ENCODE measurements around the gene ZFAND2B. TPM values are rescaled to one million over a fixed set of nuclear protein-coding genes. Genes with fewer than 3 reads are reported as not detected.

The ZFAND2B gene
- total RNA-seq, 2 experiments from 2014 or later = 68.1 to 69.8 TPM

DNA sequence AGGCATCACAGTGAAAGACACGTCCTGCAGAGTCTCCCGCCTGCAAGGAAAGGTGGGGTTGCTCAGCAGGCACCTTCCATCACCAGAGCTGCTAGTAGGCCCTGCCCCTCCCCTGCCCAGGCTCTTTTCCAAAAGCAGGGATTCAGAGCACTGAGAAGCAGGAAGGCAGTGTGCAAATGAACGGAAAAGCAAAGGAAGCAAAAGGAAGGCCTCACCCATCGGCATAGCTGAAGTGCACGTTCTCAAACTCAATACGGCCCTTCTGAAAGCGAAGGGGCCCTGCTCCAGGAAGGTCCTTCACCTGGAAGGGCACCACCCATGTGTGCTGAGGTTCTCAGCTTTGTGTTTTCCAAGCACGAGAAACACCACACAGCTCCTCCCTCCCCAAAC, 6.4 kb downstream of the ZFAND2B start:
- Mint-ChIP-seq H3K9me3 (no peaks in the 10 kb centered on the region), H3K27me3 (no peaks in the 10 kb centered on the region), H3K4me3 (no peak overlapping the region), H3K4me1 (peaks cover 45% of the 10 kb centered on the region), H3K36me3 (peaks cover 22% of the 10 kb centered on the region), H3K27ac (peak overlapping the region; percentile 34)
- POLR2A ChIA-PET = interaction anchor here (1.2 kb wide), 1 partner anchor 36 kb away, joined by 3 read pairs; the partner anchor contains the start of gene CNPPD1
- no peak for ATAC-seq (ENCODE audit: low read depth)
- DNase-seq = no peak

DNA sequence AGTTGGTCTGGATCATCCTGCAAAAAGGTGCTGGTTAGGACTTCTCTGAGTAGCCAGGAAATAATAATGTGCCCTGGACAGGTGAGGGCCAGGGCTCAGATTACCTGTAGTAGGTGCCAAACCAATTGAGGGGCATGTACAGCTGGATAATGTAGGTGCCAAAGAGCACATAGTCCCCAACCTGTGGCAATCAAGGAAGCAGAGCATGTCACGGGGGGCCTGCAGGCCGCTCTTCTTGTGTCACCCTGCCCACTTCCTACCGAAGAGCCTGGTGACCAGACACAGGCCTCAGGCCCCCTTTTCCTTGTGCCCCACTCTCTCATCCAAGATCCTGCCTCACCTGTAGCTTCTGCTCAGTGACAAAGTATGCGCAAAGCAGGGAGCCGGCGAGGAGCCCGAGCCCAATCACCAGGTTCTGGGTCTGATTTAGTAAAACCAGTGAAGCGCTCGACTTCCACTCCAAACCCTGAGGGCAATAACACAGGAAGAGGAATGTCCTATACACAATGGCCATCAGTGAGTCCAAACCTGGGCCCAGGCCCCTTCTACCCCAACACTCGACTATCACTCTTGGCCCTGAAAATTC, 7.0 kb downstream of the ZFAND2B start:
- peak overlapping the region; percentile 34 for H3K27ac Mint-ChIP-seq
- H3K4me1 Mint-ChIP-seq = peaks cover 40% of the 10 kb centered on the region
- H3K9me3 Mint-ChIP-seq = no peaks in the 10 kb centered on the region
- peaks cover 17% of the 10 kb centered on the region for H3K36me3 Mint-ChIP-seq
- H3K27me3 Mint-ChIP-seq = no peaks in the 10 kb centered on the region
- H3K4me3 Mint-ChIP-seq = no peak overlapping the region
- DNase-seq (no peak), ATAC-seq (ENCODE audit: low read depth) (no peak)
- POLR2A ChIA-PET = interaction anchor here (1.2 to 1.4 kb wide), 2 partner anchors 37 to 38 kb away, joined by 3 to 5 read pairs; partner anchors contain the start of gene CNPPD1

DNA sequence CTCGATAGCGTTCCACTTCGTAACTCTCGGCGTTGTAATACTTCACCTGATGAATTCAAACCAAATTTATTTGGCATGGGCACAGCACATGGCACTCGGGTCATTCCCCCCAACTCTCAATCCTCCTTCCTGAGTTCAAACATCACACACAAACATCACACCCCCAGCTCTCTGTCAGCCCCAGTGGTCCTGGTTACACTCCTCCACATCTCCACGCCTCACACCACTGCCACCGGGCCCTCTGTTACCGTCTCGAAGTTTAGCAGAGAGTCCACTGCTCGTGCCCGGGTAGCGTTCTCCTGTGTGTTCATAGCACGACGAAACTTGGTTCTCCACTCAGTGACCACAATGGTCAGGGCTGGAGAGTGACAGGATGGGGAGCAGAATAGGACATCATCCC, 7.6 kb downstream of the ZFAND2B start:
- peaks cover 37% of the 10 kb centered on the region for H3K4me1 Mint-ChIP-seq
- no peaks in the 10 kb centered on the region for H3K27me3 Mint-ChIP-seq
- H3K27ac Mint-ChIP-seq = peak overlapping the region; percentile 28
- H3K36me3 Mint-ChIP-seq = peaks cover 17% of the 10 kb centered on the region
- POLR2A ChIA-PET = interaction anchor here (1.4 kb wide), 1 partner anchor 39 kb away, joined by 5 read pairs; no protein-coding TSS in a partner anchor
- ATAC-seq (ENCODE audit: low read depth) (no peak), DNase-seq (no peak)
- no peaks in the 10 kb centered on the region for H3K9me3 Mint-ChIP-seq
- H3K4me3 Mint-ChIP-seq = no peak overlapping the region

DNA sequence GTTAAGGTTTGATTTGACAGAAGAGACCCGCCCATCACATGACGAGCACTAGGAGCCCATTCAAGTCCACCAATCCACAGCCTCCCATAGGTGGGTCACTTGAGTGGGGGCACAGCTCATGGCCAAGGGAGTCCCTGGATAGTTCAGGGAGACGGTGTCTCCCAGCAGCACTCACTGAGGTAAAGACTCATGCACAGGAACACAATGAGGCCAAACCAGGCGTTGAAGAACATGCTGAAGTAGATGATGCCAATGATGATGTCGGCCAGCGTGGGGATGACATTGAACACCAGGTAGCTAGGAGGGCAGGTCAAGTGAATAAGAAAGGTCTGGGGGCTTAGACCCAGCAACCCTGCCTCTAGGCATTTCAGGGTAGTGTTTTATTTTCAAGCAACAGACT, 8.2 kb downstream of the ZFAND2B start:
- no peak overlapping the region for H3K4me3 Mint-ChIP-seq
- H3K9me3 Mint-ChIP-seq = no peaks in the 10 kb centered on the region
- ATAC-seq (ENCODE audit: low read depth) = no peak
- no peak overlapping the region for H3K27ac Mint-ChIP-seq
- H3K4me1 Mint-ChIP-seq = peaks cover 32% of the 10 kb centered on the region
- peaks cover 19% of the 10 kb centered on the region for H3K36me3 Mint-ChIP-seq
- no peak for DNase-seq
- POLR2A ChIA-PET = interaction anchor here (1.4 kb wide), 2 partner anchors 9 to 39 kb away, joined by 5 to 8 read pairs; partner anchors contain the start of gene ZFAND2B
- no peaks in the 10 kb centered on the region for H3K27me3 Mint-ChIP-seq

DNA sequence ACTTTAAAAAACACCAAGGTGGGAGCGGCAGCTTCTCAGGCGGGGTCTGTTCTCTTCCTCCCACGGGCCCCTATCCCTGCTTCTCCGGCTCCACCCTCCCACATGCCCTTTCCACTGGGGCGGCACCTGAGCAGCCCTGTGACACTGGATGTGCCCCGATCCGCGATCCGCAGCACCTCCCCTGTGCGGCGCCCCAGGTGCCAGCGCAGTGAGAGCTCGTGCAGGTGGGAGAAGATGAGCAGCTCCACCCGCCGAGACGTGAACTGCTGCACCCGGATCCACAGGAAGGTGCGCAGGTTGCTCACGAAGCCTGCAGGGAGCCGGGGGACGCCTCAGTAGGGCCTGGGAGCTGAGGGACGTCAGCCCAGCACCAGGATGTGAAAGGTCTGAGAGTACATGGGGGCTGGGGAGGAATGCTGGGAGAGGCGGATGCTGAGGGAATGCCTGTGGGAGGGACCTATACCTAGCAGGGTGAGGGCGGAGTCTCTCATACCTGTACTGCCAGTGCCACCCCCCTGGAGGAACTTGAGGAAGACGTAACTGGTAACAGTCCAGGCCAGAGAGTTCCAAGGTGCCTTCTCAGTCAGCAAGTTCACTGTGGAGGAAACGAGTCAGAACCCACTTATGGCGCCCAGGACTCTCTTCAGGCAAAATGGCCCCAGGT, 9.4 kb downstream of the ZFAND2B start:
- Mint-ChIP-seq H3K4me3 (no peak overlapping the region), H3K36me3 (peaks cover 18% of the 10 kb centered on the region), H3K4me1 (peaks cover 23% of the 10 kb centered on the region), H3K27me3 (no peaks in the 10 kb centered on the region), H3K27ac (no peak overlapping the region), H3K9me3 (no peaks in the 10 kb centered on the region)
- POLR2A ChIA-PET = interaction anchor here (0.7 to 3.7 kb wide), 5 partner anchors 10 to 39 kb away, joined by 3 to 34 read pairs (median 7); partner anchors contain the start of genes ANKZF1, ATG9A, CNPPD1 and STK16
- ATAC-seq (ENCODE audit: low read depth) = no peak
- no peak for DNase-seq

DNA sequence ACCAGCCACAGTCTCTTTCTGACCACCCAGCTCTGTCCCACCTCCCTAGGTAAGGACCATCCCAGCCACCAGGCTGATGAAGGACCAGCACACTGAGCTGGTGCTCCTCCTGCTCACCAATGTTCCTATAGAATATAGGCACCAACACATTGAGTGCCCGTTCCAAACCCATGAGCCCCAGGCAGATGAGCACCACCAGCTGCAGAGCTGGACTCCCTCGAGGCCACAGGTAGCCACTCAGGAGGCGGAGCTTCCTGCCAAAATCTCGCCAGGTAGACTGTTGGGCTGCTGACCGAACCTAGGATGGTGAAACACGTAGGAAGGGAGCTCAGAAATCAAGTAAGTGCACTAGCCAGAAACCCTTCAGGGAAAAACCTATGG, 9.9 kb downstream of the ZFAND2B start:
- Mint-ChIP-seq H3K27me3 (no peaks in the 10 kb centered on the region), H3K4me3 (peak overlapping the region; percentile 35), H3K36me3 (peaks cover 17% of the 10 kb centered on the region), H3K4me1 (peaks cover 18% of the 10 kb centered on the region), H3K9me3 (no peaks in the 10 kb centered on the region), H3K27ac (no peak overlapping the region)
- DNase-seq (no peak), ATAC-seq (ENCODE audit: low read depth) (no peak)
- POLR2A ChIA-PET = interaction anchor here (1.1 to 3.7 kb wide), 3 partner anchors 10 to 29 kb away, joined by 3 to 34 read pairs (median 7); partner anchors contain the start of genes ANKZF1, ATG9A, STK16 and ZFAND2B

DNA sequence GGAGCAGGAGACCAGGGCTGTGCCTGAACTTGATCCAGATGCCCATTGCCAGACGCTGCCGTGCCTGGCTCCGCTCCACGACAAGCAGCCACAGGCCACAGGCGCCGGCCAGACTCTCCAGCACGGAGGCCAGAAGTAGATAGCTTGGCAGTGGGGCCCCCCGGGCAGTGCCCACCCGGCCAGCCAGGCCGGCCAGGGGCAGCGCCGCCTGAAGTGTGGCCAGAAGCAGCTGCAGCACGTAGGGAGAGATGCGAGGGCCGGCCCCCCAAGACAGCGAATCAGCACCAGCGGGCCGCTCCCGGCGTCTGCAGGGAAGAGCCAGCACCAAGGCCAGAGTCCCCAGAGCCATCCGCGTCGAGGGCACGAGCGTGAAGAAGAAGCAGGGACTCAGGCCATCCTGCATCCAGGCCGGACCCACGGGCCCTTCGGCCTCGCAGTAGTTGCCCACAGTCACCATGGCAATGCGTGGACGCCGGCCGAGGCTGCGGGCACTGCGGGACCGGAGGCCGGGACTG, 11.7 kb downstream of the ZFAND2B start:
- H3K4me1 Mint-ChIP-seq = peaks cover 17% of the 10 kb centered on the region
- H3K27me3 Mint-ChIP-seq = no peaks in the 10 kb centered on the region
- POLR2A ChIA-PET = interaction anchor here (0.9 to 3.7 kb wide), 10 partner anchors 11 to 61 kb away, joined by 3 to 34 read pairs (median 7); partner anchors contain the start of genes ANKZF1, ATG9A, CNPPD1 and DNAJB2
- ATAC-seq (ENCODE audit: low read depth) (peak; percentile 39), DNase-seq (no peak)
- H3K4me3 Mint-ChIP-seq = peak overlapping the region; percentile 82
- H3K9me3 Mint-ChIP-seq = no peaks in the 10 kb centered on the region
- H3K36me3 Mint-ChIP-seq = peaks cover 15% of the 10 kb centered on the region
- H3K27ac Mint-ChIP-seq = peak overlapping the region; percentile 65

DNA sequence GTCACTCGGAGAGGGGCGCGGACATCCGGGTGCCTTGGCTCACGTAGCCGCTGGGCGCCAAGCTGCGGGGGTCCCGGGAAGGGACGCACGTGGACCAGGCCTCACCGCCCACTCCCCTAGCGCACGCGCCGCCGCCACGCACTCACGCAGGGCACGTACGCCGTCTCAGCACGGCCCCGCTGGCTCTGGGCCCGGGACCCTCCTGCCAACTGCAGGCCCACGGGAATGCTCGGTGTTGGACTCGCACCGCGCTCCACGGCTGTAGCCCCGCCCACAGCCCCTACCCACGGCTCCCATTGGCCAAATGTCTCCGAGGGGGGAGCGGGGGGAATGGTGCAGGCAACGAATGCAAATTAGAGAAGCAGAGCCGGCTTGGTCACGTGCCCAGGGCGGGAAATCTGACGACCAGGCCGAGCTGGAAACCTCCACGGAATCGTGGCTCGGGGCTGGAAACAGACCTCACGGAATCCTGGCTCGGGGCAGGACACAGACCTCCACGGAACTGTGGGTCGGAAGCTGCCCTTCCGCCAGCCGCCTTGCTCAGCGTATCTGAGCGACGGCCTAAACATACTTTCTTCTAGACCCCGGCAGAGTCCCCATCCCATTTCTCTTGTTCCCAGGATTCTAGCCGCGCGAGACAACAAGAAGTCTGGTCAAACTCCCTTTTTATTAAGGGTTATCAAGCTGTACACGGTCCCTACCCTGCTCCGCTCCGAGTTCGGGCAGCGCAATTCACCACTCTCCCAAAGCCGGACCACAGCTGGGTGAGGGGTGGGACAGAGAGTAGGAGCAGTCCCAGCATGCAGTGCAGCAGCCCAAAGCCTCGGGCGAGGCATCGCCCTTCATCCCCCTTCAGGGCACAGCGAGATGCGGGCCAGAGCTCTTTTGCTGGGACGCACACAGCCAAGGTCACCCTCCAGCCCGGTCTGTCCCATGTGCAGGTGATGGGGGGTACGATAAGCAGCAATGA, 12.4 kb downstream of the ZFAND2B start, which contains the start of gene ABCB6:
Gene ABCB6, minus strand, starts transcription at position 227 of the 970 bp plus-strand sequence. CDS start 285 bp downstream, outside the sequence.
- Mint-ChIP-seq H3K9me3 (no peaks in the 10 kb centered on the region), H3K27me3 (no peaks in the 10 kb centered on the region), H3K36me3 (peaks cover 15% of the 10 kb centered on the region), H3K4me1 (peaks cover 15% of the 10 kb centered on the region), H3K4me3 (peak within 1 kb of the TSS; percentile 82), H3K27ac (peak within 1 kb of the TSS; percentile 65)
- peak; percentile 82 for DNase-seq
- POLR2A ChIA-PET = interaction anchor here (0.7 to 3.7 kb wide), 11 partner anchors 10 to 76 kb away, joined by 3 to 34 read pairs (median 6); partner anchors contain the start of genes ANKZF1, ATG9A, CNPPD1 and DNAJB2
- ATAC-seq (ENCODE audit: low read depth) = peak; percentile 86

DNA sequence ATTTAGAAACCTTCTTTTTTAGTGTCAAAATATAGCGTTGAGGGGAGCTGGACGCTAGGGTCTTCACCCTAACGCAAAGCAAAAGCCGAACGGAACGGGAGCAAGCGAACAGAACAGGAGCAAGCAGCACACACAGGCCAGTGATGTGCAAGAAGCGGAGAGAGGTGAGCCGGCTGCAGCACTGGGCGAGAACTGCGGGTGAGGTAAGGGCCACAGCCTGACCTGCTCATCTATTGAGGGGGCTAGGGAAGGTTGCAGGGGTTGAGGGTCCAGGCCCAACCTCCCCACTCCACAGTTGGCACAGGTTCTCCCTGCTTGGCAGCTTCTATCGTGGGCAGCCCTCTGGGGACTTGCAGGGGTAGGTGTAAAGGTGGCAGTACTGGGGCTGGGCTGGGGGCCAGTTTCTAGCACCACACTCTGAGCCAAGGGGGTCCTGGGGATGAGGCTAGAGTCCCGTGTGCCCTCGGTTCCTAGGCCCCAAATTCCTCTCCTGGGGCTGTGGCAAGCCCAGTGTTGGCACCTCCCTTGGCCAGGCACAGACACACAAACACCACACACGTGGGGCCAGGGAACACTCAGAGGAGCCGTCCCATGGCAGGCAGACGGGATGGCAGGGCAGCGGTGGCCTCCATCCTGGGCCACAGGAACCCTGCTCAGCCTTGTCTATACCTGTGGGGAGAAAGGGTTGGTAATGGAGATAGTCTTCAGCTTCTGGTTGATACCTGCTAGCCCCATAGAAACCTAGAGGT, 13.4 kb downstream of the ZFAND2B start:
- Mint-ChIP-seq H3K9me3 (no peaks in the 10 kb centered on the region), H3K4me3 (no peak overlapping the region), H3K4me1 (peaks cover 13% of the 10 kb centered on the region), H3K27me3 (no peaks in the 10 kb centered on the region), H3K27ac (no peak overlapping the region), H3K36me3 (peaks cover 15% of the 10 kb centered on the region)
- POLR2A ChIA-PET = interaction anchor here (1.1 to 3.7 kb wide), 7 partner anchors 9 to 59 kb away, joined by 3 to 34 read pairs (median 6); partner anchors contain the start of genes ANKZF1, ATG9A, CNPPD1 and DNAJB2
- DNase-seq (no peak), ATAC-seq (ENCODE audit: low read depth) (no peak)

DNA sequence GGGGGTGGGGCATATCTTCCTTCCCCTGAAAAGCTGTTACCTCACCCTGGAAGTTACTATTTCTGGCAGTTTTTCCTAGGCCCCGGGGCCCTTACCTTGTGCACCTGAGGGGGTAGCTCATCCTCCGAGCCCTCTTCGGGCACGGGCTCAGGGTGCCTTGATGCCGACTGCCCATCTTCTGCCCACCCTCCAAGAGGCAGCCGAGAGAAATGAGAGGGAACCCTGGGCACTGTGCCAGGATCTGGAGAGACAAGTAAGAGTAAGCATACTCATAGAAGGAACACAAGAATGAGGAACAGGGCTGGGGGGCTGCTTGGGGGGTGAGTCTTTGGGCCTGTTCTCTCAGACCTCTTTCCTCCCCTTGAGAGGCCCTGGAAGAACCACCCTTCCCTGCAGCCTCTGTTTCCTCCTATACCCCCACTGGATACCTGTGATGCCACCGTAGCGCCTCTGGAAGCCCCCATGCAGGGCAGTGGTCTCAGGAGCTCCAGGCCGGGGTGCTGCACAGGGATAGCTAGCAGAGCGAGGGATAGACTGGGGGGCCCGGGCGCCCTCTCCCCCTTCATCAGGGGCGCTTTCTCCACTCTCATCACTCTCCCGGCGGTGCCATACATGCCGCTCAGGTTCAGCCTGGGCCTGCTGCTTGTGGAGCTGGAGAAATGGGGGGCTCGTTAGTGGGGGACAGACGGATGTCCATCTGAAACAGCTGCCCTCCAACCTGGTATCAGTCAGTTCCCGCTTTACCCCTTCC, 14.2 kb downstream of the ZFAND2B start:
- DNase-seq = no peak
- Mint-ChIP-seq H3K4me3 (no peak overlapping the region), H3K27me3 (no peaks in the 10 kb centered on the region), H3K9me3 (no peaks in the 10 kb centered on the region), H3K4me1 (peaks cover 17% of the 10 kb centered on the region), H3K27ac (no peak overlapping the region), H3K36me3 (peaks cover 16% of the 10 kb centered on the region)
- no peak for ATAC-seq (ENCODE audit: low read depth)
- POLR2A ChIA-PET = interaction anchor here (1.3 kb wide), 1 partner anchor 24 kb away, joined by 6 read pairs; the partner anchor contains the start of genes GLB1L and STK16

DNA sequence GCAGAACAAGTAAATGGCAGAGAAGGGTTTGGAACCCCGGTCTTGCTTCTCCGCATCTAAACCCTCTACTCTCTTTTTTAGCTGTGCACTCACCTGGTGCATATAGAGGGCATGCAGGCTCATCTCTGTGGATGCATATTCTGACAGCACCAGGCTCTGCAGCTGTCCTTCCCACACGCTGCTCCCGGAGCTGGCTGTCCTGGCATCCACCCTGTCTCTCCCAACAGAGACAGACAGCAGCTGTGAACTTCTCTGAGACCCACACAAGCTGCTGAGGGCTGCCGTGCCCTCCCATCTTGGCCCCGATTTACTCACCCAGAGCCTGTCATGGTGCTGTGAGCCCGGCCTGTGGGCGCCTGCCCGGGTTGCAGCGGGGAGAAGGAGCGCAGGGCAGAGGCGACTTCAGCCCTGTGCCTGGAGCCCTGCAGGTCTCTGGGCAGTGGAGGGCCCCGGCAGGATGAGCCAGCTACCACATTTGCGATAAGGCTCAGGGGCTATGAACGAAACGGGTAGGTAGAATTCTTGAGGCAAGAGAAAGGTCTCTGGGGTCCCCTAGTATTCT, 15.5 kb downstream of the ZFAND2B start:
- no peak overlapping the region for H3K27ac Mint-ChIP-seq
- H3K4me1 Mint-ChIP-seq = peaks cover 22% of the 10 kb centered on the region
- H3K36me3 Mint-ChIP-seq = peaks cover 21% of the 10 kb centered on the region
- H3K9me3 Mint-ChIP-seq = no peaks in the 10 kb centered on the region
- H3K4me3 Mint-ChIP-seq = no peak overlapping the region
- POLR2A ChIA-PET = interaction anchor here (1.3 kb wide), 1 partner anchor 23 kb away, joined by 6 read pairs; the partner anchor contains the start of genes GLB1L and STK16
- ATAC-seq (ENCODE audit: low read depth) (no peak), DNase-seq (no peak)
- no peaks in the 10 kb centered on the region for H3K27me3 Mint-ChIP-seq

Measured in activated naive CD8-positive, alpha-beta T cell treated with anti-CD3 and anti-CD28 coated beads, Interleukin-2, amount 10 ng/mL, durations not matched to agents 7 days and 5 days (primary cell).